PFSK-1 (cell line): Measurements from ENCODE around the gene CCSER1.

Experiments used
- POLR2AphosphoS5 ChIP-seq: IDR thresholded peaks from 2 replicates; pipeline ENCODE4 v1.6.1; 2012; ENCODE audit warnings: low read depth, mild to moderate bottlenecking, control low read depth, low read length, moderate library complexity
- REST ChIP-seq, 2 experiments: IDR thresholded peaks; 2 replicates each; pipeline versions ENCODE4 v1.6.1 to v1.8.0; 2011 to 2012; ENCODE audit warnings: low read depth in 2 of 2, low read length in 2 of 2, control low read depth in 1 of 2, inconsistent platforms in 1 of 2, mild to moderate bottlenecking in 1 of 2, moderate library complexity in 1 of 2; ENCODE audit not compliant: insufficient read depth in 1 of 2
- TAF1 ChIP-seq: IDR thresholded peaks from 2 replicates; pipeline ENCODE4 v1.6.1; 2012; ENCODE audit warnings: low read length, control low read depth, borderline replicate concordance; ENCODE audit not compliant: insufficient read depth

- no peak for TF ChIP-seq POLR2AphosphoS5
- TF ChIP-seq TAF1: no peak
- no peak for TF ChIP-seq REST (IDR thresholded peaks at IDR 0.05; ENCODE audit: insufficient read depth in 1 of 2, low read depth in 2 of 2, low read length in 2 of 2)
Measured at GRCh38 chr4:90580326-90580725, 453.1 kb downstream of the CCSER1 start.
